Brain microvascular endothelial cell (primary cell): ENCODE results near the gene RBMS1.

Experiments used
- DNase-seq: peaks from one replicate; pipeline ENCODE4 v3.0.0-alpha.2; 2020
- H3K27ac ChIP-seq: fragments of 250-450 bp; sonication (Bioruptor Pico); 2 replicates; pipeline ENCODE4 v1.5.1; 2020; ENCODE audit warnings: mild to moderate bottlenecking, moderate library complexity
- H3K27me3 ChIP-seq: fragments of 250-450 bp; sonication (Bioruptor Pico); replicated peaks from 2 replicates; pipeline ENCODE4 v1.5.1; 2020; ENCODE audit warnings: mild to moderate bottlenecking
- H3K36me3 ChIP-seq: fragments of 250-450 bp; sonication (Bioruptor Pico); replicated peaks from 2 replicates; pipeline ENCODE4 v1.5.1; 2020; ENCODE audit warnings: mild to moderate bottlenecking
- H3K4me3 ChIP-seq: 2 replicates; pipeline ENCODE4 v1.5.1; 2011; ENCODE audit warnings: low read depth, mild to moderate bottlenecking, control low read depth, low read length, moderate library complexity
- CTCF ChIP-seq: IDR thresholded peaks from 2 replicates; pipeline ENCODE4 v1.5.1; 2011; ENCODE audit warnings: low read depth, mild to moderate bottlenecking, moderate library complexity, low read length, control low read depth, inconsistent platforms; ENCODE audit errors: missing control alignments
- in situ Hi-C: cut with HindIII; loops from 2 replicates; pipeline ENCODE4 v1.10.0; 2017; ENCODE audit warnings: low sequenced_read_pairs, low pct_ligation_motif_present

RBMS1 gene

GRCh38 chr2:160224507-160224906 lies 269.1 kb downstream of the RBMS1 start:
- no peak for TF ChIP-seq CTCF
- in situ Hi-C loops, result no loop called here
- H3K4me3 ChIP-seq, result no peak overlapping the region
- no peaks in the 10 kb centered on the region for H3K27me3 ChIP-seq
- no peaks in the 10 kb centered on the region for H3K36me3 ChIP-seq
- H3K27ac ChIP-seq, result peak overlapping the region; percentile 99
- no peak for DNase-seq

GRCh38 chr2:160224060-160224459 lies 269.5 kb downstream of the RBMS1 start:
- H3K27me3 ChIP-seq, result no peaks in the 10 kb centered on the region
- no peak overlapping the region for H3K4me3 ChIP-seq
- H3K27ac ChIP-seq, result peak overlapping the region; percentile 99
- DNase-seq, result peak; percentile 96
- H3K36me3 ChIP-seq, result no peaks in the 10 kb centered on the region
- in situ Hi-C loops, result no loop called here
- no peak for TF ChIP-seq CTCF

- in situ Hi-C loops, result no loop called here
- TF ChIP-seq CTCF, result no peak
- Histone ChIP-seq H3K4me3 (no peak overlapping the region), H3K36me3 (no peaks in the 10 kb centered on the region), H3K27me3 (no peaks in the 10 kb centered on the region), H3K27ac (peak overlapping the region; percentile 99)
- no peak for DNase-seq
These were observed 270.0 kb downstream of the RBMS1 start for GRCh38 chr2:160223560-160223959.

GRCh38 chr2:160222546-160223283 lies 270.9 kb downstream of the RBMS1 start:
- in situ Hi-C loops, result no loop called here
- no peak overlapping the region for H3K27ac ChIP-seq

More at GRCh38 chr2:160222546-160223283, 270.9 kb downstream of the RBMS1 start:
- H3K27me3 ChIP-seq, result no peaks in the 10 kb centered on the region
- TF ChIP-seq CTCF, result no peak
- H3K36me3 ChIP-seq, result no peaks in the 10 kb centered on the region
- no peak overlapping the region for H3K4me3 ChIP-seq
- DNase-seq, result no peak
